Islet precursor cell (in vitro differentiated cells): ENCODE data around the gene BDKRB2.
A peak's percentile ranks its signal among the peaks of the same experiment; 100 is the strongest.
"Not testable (repeated sequence)": the region's sequence is repeated elsewhere in the genome, so short reads cannot be mapped to it uniquely, and the experiment has no call there.

Experiments used
- DNase-seq: peaks from one replicate; pipeline ENCODE4 v3.0.0-alpha.2; 2018

The BDKRB2 gene

DNA sequence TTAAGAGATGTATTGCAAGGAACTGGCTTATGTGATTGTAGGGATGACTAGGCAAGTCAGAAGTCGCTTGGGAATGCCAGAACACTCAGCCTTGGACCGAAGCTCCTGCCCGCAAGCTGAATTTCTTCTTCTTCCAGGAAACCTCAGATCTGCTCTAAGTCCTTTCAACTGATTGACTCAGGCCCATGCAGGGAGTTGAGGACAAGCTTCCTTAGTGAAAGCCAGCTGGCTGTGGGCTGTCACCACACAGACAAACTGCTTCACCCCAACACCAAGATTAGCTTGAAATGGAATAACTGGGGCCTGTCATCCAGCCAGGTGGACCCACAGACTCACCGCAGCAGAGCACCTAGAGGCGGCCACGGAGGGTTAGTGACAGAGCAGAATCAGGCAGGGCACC lies 24.7 kb downstream of the BDKRB2 start:
- no peak for DNase-seq

DNA sequence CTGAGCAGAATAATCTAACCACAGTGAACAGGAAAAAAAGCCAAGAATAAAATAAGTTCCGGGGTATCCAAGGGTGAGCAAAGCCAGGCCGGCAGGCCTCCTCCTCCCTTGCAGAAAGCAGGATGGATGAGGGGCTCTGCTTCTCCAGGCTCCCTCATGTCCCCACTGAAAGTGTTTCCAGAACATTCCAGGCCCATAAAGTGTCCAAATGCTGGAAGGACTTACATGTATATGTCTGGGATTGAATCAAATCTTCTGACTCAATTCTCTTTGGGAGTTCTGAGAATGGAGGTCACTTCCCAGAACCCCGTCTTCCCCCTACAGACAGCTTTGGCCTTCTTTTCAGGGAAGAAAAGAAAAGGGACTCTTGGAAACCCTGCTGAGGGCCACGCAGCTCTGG lies 26.4 kb downstream of the BDKRB2 start:
- no peak for DNase-seq

DNA sequence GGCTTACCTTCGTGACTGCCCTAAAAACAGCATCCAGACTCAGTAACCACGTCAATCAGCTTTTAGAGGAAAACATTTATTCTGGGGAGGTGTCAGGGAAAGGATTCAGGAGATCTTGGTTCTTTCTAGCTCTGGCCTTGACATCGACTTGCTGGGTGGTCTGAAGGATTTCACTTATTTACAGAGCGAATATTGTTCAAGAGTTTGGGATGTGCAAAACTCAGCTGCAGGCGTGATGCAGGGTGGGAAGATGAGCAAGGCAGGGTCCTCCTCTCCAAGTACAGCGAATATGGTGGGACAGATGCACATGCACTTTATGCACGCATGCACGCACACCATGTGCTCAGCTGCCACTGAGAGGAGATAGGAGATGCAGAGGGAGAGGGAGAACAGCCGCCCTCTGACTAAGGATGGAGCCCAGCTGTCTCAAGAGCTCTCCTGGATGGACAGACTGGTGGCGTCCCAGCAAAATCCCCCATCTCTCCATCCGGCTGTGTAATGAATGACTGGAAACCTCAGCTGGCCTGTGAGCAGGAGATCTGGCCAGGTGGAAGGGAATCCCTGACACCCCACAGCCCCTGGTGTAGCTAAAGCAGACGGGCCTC lies 27.0 kb downstream of the BDKRB2 start:
- no peak for DNase-seq

DNA sequence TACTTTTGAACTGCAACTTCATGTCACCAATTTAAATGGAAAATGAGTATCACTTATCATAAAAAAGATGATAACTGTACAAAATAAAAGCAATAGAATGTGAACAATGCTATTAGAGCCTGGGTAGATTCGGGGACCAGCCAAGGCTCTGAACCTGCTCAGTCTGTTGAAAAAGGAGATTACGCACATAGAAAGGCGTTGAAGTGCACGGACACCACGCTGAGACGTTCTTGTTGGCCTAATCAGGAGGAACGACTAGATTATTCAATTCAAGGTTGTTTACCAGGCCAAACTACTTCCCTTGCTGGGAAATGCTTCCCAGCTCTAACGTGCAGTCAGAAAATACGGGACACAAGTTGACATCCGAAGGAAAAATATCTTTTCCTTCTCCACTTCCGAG lies 27.9 kb downstream of the BDKRB2 start:
- no peak for DNase-seq

DNA sequence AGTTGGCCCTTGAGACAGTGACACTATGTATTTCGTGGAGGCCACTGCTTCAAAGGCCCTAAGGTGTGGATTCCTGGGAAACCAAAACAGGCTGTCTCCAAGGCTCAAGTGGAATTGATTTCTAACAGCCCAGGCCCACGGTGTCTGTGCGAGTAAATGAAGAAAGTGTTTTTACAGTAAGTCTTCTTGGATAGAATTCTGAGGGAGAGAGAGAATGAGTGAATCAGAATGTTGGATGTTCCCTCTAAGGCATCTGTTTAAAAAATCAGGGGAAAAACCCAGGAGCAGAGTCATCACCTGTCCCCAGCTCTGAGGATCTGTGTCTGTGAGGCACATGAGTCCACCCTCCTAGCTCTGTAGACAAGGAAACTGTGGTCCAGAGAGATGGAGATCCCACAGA lies 29.0 kb downstream of the BDKRB2 start:
- no peak for DNase-seq

DNA sequence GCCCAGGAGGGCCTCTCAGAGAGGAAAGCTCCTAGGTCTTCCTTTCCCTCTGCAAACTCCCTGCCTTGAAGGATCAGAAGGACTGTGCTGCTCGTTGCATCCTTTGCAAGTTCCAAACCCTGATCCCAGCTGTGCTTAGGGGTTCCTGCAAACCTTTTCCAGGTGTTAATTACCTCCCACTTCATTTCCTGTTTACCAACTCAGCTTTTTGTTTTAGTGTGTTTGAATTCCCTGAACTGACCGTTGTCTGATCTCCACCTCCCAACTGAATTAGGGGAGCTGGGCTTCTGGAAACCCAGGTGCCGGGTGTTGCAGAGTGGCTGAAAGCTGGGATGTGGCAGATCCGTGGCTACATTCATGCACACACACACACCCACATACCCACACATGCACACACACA lies 30.8 kb downstream of the BDKRB2 start:
- no peak for DNase-seq

DNA sequence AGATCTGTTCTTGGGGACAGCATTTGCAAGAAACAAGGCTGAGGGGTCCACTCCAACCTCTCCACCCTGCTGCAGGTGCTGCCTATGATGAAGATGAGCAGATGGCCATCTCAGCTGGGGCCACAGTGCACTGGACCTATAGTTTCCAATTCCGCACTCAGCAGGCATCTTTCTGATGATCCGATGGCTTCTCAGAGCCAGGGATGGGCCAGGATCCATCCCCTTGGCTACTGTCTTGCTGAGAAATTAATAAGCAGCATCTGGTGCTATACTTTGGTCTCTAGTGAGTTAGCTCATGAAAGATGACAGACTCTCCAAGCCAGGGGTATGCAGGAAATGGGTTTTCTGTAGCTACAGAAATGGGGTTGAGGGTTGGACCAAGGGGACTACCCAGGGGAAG lies 33.0 kb downstream of the BDKRB2 start:
- no peak for DNase-seq

DNA sequence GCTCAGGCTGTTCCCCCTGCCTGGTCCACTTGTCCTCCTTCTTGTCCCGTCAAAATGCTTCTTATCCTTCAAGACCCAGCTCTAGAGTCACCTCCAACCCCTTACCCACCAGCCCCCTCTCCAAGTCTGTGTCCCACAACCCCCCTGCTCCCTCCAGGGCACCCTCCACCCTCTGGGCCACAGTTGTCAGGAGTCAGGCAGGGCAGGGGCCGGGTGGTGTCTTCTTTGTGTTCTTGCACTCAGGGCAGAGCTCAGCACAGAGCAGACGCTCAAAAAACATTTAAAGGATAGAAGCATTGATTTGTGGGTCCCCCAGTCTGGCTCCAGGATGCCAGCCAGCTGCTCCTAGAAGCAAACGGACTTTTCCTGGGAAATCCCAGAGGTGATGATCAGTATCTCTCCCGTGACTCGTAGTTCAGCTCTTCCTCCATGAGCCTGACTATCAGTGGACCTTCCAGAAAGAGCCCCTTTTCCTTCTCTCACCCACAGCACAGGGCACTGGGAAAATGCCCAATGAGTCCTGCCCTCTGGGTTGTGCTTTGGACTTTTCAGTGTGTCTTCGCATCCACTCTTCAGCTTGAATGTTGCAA lies 34.1 kb downstream of the BDKRB2 start:
- no peak for DNase-seq

DNA sequence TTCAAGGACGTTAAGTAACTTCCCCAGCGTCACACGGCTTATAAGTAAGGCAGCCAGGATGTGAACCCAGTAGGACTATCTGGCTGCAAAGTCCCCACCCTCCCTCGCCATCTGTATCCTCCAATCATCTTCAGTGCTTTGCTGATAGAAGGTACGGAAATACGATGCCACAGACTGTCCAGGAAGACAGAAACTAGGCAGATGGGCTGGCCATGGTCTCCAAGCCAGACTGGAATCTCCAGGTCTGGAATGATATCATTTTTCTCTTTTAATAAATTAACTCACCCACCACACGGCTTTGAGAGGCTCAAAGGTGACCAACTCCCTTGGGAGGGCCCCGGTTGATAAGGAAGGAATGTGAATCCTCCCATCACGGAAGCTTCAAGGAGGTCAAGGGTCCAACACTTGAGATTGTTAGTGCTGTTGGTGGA lies 35.1 kb downstream of the BDKRB2 start:
- DNase-seq, result no peak

DNA sequence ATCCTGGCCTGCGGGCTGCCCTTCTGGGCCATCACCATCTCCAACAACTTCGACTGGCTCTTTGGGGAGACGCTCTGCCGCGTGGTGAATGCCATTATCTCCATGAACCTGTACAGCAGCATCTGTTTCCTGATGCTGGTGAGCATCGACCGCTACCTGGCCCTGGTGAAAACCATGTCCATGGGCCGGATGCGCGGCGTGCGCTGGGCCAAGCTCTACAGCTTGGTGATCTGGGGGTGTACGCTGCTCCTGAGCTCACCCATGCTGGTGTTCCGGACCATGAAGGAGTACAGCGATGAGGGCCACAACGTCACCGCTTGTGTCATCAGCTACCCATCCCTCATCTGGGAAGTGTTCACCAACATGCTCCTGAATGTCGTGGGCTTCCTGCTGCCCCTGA lies 36.0 kb downstream of the BDKRB2 start:
- no peak for DNase-seq

DNA sequence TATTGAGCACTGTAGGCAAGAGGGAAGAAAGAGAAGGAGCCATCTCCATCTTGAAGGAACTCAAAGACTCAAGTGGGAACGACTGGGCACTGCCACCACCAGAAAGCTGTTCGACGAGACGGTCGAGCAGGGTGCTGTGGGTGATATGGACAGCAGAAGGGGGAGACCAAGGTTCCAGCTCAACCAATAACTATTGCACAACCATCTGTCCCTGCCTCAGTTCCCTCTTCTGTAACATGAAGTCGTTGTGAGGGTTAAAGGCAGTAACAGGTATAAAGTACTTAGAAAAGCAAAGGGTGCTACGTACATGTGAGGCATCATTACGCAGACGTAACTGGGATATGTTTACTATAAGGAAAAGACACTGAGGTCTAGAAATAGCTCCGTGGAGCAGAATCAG lies 37.5 kb downstream of the BDKRB2 start:
- DNase-seq, result no peak

DNA sequence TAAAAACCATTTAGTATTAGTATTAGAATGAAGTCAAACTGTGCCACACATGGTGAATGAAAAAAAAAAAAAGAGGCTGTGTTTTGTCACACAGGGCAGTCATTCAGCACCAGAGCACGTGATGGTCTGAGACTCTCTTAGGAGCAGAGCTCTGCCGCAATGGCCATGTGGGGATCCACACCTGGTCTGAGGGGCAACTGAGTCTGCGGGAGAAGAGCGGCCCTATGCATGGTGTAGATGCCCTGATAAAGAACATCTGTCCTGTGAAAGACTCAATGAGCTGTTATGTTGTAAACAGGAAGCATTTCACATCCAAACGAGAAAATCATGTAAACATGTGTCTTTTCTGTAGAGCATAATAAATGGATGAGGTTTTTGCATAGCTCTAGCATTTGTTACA lies 39.1 kb downstream of the BDKRB2 start:
- DNase-seq, result no peak

DNA sequence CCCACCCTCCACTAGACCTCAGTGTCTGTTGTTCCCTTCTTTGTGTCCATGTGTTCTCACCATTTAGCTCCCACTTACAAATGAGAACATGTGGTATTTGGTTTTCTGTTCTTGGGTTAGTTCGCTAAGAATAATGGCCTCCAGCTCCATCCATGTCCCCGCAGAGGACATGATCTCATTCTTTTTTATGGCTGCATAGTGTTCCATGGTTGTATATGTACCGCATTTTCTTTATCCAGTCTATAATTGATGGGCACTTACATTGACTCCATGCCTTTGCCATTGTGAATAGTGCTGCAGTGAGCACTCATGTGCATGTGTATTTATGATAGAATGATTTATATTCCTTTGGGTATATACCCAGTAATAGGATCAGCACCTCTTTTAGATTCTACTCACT lies 40.4 kb downstream of the BDKRB2 start:
- DNase-seq, result not testable (repeated sequence)

DNA sequence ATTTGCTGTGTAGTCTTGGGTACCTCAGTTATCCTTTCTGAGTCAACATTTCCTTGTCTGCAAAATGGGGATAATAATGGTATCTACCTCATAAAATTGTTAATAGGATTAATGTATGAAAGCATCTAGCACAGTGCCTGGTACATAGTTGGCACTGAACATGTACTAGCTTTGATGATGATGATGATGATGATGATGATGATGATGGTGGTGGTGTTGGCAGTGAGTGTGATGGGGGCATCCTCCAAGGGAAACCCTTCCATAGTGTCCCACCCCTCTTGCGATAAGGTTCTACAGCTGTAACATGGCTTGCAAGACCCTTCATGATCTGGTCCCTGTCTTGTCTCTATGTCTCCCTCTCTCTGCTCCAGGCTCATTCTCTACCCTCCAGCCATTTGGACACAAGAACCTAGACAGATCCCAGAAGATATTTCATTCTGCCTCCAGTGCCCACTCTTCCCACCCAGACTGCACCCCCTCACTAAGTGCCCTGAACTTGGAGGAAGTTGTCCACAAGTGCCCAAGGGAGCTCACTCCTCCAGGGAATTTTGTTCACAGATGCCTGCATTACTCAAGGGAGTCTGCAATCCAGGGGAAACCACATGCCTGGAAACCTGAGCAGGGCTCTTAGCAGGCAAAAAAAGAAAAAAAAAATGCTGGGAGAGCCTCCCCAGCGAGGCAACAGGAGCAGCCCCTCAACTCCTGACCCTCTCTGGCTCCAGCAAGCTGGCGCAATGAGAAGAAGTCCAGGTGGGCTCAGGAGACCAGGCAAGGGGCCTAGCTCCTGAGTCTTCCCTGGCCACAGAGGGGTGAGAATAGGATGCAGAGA lies 41.3 kb downstream of the BDKRB2 start:
- DNase-seq, result no peak

DNA sequence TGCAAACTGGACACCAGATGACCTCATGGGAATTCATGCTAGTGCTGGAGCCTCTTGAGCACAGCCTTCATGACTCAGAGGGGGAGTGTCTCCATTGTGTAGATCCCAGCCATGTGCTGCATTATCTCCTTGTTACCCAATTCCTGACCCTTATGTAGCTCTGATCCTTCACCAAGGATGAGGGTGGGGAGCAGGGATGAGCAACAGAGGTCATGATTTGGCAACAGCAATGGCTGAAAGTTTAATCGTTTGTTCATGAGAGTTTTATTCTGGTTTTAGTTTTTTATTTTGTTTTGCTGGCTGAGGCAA lies 41.9 kb downstream of the BDKRB2 start:
- peak; percentile 86 for DNase-seq

DNA sequence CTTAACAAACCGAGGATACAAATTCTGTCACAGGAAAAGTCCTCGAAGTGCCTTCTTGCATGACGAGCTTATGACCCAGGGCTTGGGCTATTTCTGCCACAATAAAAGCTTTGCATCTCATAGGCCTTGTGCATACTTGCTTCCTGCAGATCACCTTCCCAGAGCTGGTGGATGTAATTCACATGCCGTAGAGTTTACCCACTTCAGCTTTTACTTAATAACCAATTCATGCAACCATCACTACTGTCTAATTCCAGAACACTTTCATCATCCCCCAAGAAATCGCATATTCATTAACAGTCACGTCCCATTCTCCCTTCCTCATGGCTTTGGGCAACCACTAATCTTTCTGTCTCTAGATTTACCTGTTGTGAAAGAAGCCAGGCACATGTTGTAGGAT lies 42.4 kb downstream of the BDKRB2 start:
- DNase-seq, result no peak

DNA sequence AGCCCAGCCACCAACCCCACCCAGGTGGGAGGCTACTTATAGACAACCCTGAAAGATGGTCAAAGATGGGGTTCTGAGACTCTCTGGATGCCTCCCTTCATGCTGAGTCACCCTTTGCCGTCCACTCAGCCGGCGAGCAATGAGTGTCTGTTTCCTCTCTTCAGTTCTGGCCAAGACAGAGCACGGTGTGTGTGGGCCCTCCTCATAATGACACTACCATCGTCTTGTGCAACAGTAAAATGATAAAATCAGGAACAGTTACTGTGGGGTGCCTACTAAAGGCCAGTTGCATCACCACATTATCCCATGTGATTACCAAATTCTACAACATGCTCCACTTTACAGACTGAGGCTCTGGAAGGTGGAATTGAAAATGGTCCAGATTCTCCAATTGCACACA lies 44.4 kb downstream of the BDKRB2 start:
- DNase-seq, result no peak

DNA sequence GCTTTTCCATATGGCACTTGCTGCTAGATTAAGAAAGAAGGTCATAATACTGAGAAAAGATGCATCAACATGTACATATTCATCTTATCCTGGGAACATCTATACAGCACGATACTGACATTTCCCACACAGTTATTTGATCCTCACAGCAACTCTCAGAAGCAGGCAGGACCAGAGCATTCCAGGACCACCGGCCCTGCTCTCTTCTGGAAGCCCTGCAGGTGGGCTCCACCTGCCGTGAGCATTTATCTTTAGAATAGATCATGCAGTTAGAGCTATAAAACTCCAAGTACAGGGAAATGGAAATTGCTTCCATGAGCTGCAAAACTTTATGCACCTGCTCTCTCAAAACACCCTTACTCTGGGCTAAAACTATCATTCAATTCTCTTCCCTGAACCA lies 45.8 kb downstream of the BDKRB2 start:
- no peak for DNase-seq

DNA sequence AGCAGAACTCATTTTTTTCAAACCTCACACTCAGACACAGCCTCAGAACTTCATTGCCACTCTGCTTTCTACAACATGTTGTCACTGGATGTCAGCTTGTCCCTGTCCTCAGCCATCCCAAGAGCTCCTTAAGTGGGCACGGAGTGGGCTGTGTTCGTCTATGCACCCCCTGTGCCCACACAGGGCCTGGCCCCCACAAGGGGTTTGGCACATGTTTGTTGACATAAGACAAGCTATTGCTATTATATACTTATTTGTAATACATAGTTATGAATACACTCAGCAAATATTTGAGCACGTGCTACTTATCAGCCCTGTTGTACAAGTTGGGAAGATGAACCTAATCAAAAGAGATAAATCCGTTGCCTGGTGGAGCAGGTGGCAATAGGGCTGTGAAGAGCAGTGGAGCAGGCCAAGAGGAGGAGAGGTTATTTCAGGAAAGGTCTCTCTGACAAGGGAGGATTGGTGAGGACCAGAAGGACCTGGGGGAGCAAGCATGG lies 47.1 kb downstream of the BDKRB2 start:
- DNase-seq, result no peak

DNA sequence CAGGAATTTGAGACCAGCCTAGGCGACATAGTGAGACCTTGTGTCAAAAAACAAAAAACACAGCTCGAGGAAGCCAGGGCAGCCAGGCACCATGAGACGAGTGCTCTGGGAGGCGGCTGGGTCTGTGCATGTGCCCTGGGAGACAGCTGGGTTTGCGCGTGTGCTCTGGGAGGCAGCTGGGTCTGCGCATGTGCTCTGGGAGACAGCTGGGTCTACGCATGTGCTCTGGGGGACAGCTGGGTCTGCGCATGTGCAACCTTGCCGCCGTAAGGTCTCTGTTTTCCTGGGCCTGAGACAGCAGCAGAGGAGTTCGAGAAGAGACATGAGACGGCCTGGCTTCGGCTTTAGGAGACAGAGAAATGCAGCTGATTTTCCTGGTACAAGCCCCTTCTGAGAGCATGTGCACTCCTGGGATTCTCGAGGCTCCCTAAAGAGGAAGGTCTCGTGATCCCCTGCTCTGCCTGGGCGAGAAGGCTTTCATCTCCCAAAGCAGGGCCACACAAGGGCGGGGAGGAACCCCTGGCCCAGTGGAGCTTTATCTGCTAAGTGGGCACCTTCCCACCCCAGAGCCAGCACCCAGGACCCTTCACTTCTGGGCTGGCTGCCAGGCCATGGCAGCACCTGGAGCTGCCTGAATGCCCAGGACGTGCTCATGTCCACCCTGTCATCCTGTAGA lies 47.8 kb downstream of the BDKRB2 start:
- DNase-seq, result no peak

DNA sequence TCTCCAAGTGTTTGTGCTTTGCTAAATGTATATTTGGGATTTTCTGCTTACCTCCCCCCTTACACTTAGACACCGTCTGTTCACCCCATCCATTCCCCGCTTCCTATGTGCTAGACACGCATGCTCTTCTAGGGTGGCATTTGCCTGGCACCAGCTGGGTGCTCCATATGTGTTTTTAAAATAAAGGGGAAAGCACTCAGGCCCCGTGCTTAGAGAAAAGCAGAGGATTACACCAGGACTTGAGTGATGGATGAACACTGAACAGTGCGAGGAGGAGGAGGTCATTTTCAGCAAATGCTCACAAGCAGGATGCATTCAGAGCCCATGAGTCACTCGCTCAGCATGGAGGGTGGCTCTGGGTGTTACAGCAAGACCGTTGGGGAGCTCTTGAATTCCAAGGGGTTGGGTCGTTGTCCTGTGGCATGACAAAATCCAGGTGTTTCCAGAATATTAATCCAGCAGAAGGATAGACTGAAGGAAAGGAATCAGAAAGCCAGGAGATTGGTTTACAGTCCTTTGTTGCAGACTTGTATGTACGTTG lies 48.4 kb downstream of the BDKRB2 start:
- peak; percentile 93 for DNase-seq

DNA sequence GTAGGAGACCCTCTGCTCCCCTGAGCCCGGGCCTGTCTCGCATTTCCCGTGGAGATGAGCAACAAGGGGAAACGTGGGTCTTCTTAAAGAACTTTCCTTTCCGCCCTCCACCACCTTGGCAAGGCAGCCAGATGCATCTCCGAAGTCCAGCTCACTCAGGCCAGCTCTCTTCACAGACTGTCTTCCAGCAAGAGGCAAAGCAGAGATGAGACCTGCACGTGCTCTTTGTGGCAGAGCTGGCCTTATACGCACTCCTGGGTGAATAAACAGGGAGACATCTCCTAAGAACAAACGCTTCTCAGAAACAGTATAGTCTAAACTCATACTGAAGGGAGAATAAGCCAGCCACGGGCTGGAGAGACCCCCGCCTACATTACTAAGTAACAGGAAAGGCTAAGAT lies 50.0 kb downstream of the BDKRB2 start:
- no peak for DNase-seq
